Measurements from ENCODE around the gene PDSS2. TPM values are rescaled to one million over a fixed set of nuclear protein-coding genes. Genes with fewer than 3 reads are reported as not detected.

PDSS2 gene
- total RNA-seq, 1 donor from 2014 or later, result 15.2 TPM

GRCh38 chr6:107230024-107230423 is 229.3 kb downstream of the PDSS2 start:
- Mint-ChIP-seq H3K4me1 (ENCODE audit: unreplicated experiment) (peaks cover 11% of the 10 kb centered on the region), H3K9me3 (peaks cover 4% of the 10 kb centered on the region), H3K36me3 (peaks cover 15% of the 10 kb centered on the region), H3K4me3 (no peak overlapping the region), H3K27ac (no peak overlapping the region), H3K27me3 (no peaks in the 10 kb centered on the region)
- no peak for TF ChIP-seq CTCF (conservative IDR thresholded peaks at IDR 0.05)
- DNase-seq (ENCODE audit: extremely low spot score, unreplicated experiment), result no peak

GRCh38 chr6:107228754-107229153 is 230.6 kb downstream of the PDSS2 start:
- no peak overlapping the region for H3K4me3 Mint-ChIP-seq
- no peak overlapping the region for H3K27ac Mint-ChIP-seq
- no peak for TF ChIP-seq CTCF (conservative IDR thresholded peaks at IDR 0.05)
- no peak for DNase-seq (ENCODE audit: extremely low spot score, unreplicated experiment)
- H3K4me1 Mint-ChIP-seq (ENCODE audit: unreplicated experiment), result peaks cover 11% of the 10 kb centered on the region
- no peaks in the 10 kb centered on the region for H3K27me3 Mint-ChIP-seq
- H3K36me3 Mint-ChIP-seq, result peaks cover 18% of the 10 kb centered on the region
- peaks cover 4% of the 10 kb centered on the region for H3K9me3 Mint-ChIP-seq

- H3K27ac Mint-ChIP-seq, result no peak overlapping the region
- no peak for DNase-seq (ENCODE audit: extremely low spot score, unreplicated experiment)
- H3K4me1 Mint-ChIP-seq (ENCODE audit: unreplicated experiment), result no peaks in the 10 kb centered on the region
- no peak overlapping the region for H3K4me3 Mint-ChIP-seq
- no peaks in the 10 kb centered on the region for H3K27me3 Mint-ChIP-seq
- H3K36me3 Mint-ChIP-seq, result peaks cover 7% of the 10 kb centered on the region
- TF ChIP-seq CTCF (conservative IDR thresholded peaks at IDR 0.05), result no peak
- no peaks in the 10 kb centered on the region for H3K9me3 Mint-ChIP-seq
Observed at GRCh38 chr6:107221519-107221918, 237.8 kb downstream of the PDSS2 start.

GRCh38 chr6:107219851-107220250 is 239.5 kb downstream of the PDSS2 start:
- Mint-ChIP-seq H3K36me3 (peaks cover 2% of the 10 kb centered on the region), H3K27me3 (no peaks in the 10 kb centered on the region), H3K4me1 (ENCODE audit: unreplicated experiment) (no peaks in the 10 kb centered on the region), H3K27ac (no peak overlapping the region), H3K4me3 (no peak overlapping the region), H3K9me3 (no peaks in the 10 kb centered on the region)
- no peak for TF ChIP-seq CTCF (conservative IDR thresholded peaks at IDR 0.05)
- DNase-seq (ENCODE audit: extremely low spot score, unreplicated experiment), result no peak

- Mint-ChIP-seq H3K4me1 (ENCODE audit: unreplicated experiment) (no peaks in the 10 kb centered on the region), H3K9me3 (no peaks in the 10 kb centered on the region), H3K27ac (no peak overlapping the region), H3K4me3 (no peak overlapping the region), H3K27me3 (no peaks in the 10 kb centered on the region), H3K36me3 (no peaks in the 10 kb centered on the region)
- no peak for DNase-seq (ENCODE audit: extremely low spot score, unreplicated experiment)
- no peak for TF ChIP-seq CTCF (conservative IDR thresholded peaks at IDR 0.05)
Observed at GRCh38 chr6:107218142-107218541, 241.2 kb downstream of the PDSS2 start.

- Mint-ChIP-seq H3K27me3 (no peaks in the 10 kb centered on the region), H3K9me3 (no peaks in the 10 kb centered on the region), H3K36me3 (no peaks in the 10 kb centered on the region), H3K27ac (no peak overlapping the region), H3K4me1 (ENCODE audit: unreplicated experiment) (no peaks in the 10 kb centered on the region), H3K4me3 (no peak overlapping the region)
- no peak for TF ChIP-seq CTCF (conservative IDR thresholded peaks at IDR 0.05)
- DNase-seq (ENCODE audit: extremely low spot score, unreplicated experiment), result no peak
Observed at GRCh38 chr6:107217248-107217647, 242.1 kb downstream of the PDSS2 start.
